ENCODE measurements around the gene CELF3.
A peak's percentile ranks its signal among the peaks of the same experiment; 100 is the strongest.
"Not testable (repeated sequence)": the region's sequence is repeated elsewhere in the genome, so short reads cannot be mapped to it uniquely, and the experiment has no call there.

The CELF3 gene

GRCh38 chr1:151716771-151717631, at the start of gene CELF3:
Gene CELF3, minus strand, starts transcription at chr1:151716803. Its CDS starts 783 bp downstream, at chr1:151716020.
- peak; percentile 49 to 93 (median 77) for DNase-seq
- intact Hi-C loops (cut with DNase I): loop anchor here (10.0 kb wide), 1 partner anchor 102 kb away; the partner anchor contains the start of gene SNX27

- DNase-seq: no peak
- intact Hi-C loops (cut with DNase I): no loop called here
Observed at GRCh38 chr1:151763990-151764389, 47.4 kb upstream of the CELF3 start.

DNA sequence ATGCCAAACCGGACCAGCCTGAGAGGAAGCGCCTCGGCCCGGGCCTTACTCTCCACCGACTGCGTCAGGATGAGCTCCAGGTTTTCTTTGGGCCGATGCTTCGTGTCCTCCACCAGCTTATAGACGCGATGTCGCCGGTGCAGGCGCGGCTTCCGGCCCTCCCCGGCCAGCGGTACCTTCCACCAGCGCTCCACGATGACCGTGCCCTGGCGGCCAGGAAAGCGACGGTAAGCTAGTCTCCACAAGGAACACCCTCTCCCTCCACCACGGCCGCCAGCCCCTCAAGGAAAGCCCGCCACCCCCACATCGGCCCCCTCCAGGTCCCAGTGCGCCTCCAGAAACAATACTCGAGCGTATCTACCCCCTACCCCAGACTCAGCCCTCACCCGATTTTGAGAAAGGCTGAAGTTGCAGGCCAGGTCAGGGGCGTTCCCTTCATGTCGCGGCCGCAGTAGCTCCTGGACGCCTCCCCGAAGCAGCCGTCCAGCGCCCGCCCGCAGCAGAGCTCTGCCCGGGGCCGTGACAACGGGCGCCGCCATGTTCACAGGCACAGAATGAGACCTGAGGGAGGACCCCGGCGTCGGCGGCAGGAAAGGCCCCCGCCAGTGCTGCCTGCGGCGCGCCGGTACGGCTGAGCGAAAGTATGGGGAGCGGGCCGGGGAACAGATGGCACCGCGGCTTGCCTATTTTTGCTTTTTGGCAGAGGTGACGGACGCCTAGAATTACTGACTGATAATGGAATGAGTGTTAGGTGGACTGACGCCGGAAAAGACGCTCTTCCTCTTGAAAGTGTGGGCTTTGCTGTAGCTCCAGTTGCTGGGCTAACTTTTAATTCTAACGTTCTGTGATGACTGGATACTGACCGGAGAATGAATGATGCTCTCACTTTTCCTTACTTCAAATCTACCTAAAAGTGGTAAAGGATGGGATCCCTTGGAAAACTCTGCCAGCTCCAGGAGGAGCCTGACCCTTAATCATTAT, 46.6 kb upstream of the CELF3 start, which contains the start of gene MRPL9:
MRPL9 (minus strand) TSS at position 556 of the 981 bp plus-strand sequence; CDS start at position 539, 17 bp downstream.
- intact Hi-C loops (cut with DNase I): no loop called here
- peak; percentile 77 to 95 (median 88) for DNase-seq

- intact Hi-C loops (cut with DNase I): no loop called here
- DNase-seq: no peak
Observed at GRCh38 chr1:151760597-151761385, 44.2 kb upstream of the CELF3 start.

DNA sequence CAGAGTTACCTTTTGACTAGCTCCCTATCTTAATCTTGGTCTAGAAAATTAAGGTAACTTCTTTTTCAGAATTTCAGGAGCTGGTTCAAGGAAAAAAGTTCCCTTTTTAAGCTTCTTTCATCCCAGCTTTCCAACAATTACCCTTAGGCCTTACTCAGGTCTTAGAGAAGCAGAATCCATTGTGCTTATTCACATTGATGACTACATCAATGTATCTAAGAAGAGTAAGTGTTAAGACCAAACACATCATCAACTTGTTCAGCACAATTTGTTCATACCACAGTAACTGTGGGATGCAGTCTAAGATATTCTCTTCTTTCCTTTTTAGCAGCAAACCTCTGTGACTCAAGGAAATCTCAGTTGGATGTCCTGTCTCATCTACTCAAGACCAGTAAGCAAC, 42.6 kb upstream of the CELF3 start:
- DNase-seq: no peak
- intact Hi-C loops (cut with DNase I): no loop called here

- intact Hi-C loops (cut with DNase I): no loop called here
- no peak for DNase-seq
Observed at GRCh38 chr1:151756291-151756690, 39.7 kb upstream of the CELF3 start.

GRCh38 chr1:151741516-151741915, 24.9 kb upstream of the CELF3 start:
- no peak for DNase-seq
- intact Hi-C loops (cut with DNase I): no loop called here

- no peak for DNase-seq
- intact Hi-C loops (cut with DNase I): loop anchor here (5.0 kb wide), 1 partner anchor 47 kb away; no protein-coding TSS in a partner anchor
Observed at GRCh38 chr1:151739590-151740355, 23.2 kb upstream of the CELF3 start.

DNA sequence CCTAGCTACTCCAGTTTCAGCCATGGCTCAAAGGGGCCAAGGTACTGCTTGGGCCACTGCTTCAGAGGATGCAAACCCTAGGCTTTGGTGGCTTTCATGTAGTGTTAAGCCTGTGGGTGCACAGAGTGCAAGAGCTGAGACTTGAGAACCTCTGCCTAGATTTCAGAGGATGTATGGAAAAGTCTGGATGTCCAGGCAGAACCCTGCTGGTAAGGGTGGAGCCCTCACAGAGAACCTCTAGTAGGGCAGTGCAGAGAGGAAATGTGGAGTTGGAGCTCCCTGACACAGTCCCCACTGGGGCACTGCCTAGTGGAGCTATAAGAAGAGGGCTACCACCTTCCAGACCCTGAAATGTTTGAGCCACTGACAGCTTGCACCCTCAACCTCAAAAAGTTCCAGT, 20.9 kb upstream of the CELF3 start:
- intact Hi-C loops (cut with DNase I): loop anchor here (5.0 kb wide), 1 partner anchor 45 kb away; no protein-coding TSS in a partner anchor

GRCh38 chr1:151737026-151737425, 20.4 kb upstream of the CELF3 start:
- intact Hi-C loops (cut with DNase I): loop anchor here (5.0 kb wide), 1 partner anchor 45 kb away; no protein-coding TSS in a partner anchor

More for the DNA sequence above, 20.9 kb upstream of the CELF3 start:
- no peak for DNase-seq

GRCh38 chr1:151733995-151734394, 17.4 kb upstream of the CELF3 start:
- not testable (repeated sequence) for DNase-seq
- intact Hi-C loops (cut with DNase I): loop anchor here (5.0 kb wide), 1 partner anchor 197 kb away; no protein-coding TSS in a partner anchor

More at GRCh38 chr1:151737026-151737425, 20.4 kb upstream of the CELF3 start:
- DNase-seq: no peak

- intact Hi-C loops (cut with DNase I): loop anchor here (5.0 kb wide), 1 partner anchor 196 kb away; no protein-coding TSS in a partner anchor
- DNase-seq: no peak
Observed at GRCh38 chr1:151733126-151733525, 16.5 kb upstream of the CELF3 start.

DNA sequence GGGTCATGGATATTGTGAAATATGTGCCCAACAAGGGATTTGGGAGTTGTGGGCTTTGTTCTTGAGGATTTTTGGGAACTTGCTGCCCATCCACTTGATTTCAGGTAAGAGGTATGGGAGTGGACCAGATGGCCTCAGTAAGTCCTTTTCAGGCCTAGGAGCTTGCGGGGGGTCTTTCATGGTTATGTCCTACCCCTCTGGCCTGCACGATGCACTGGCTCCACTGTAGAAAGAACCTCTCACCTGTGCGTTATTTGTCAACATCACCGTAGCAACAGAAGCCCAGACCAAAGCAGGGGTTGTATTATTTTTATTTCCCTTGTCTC, 13.3 kb upstream of the CELF3 start:
- intact Hi-C loops (cut with DNase I): loop anchor here (5.0 kb wide), 1 partner anchor 193 kb away; no protein-coding TSS in a partner anchor
- DNase-seq: peak in 1 of 42 donors; percentile 20

DNA sequence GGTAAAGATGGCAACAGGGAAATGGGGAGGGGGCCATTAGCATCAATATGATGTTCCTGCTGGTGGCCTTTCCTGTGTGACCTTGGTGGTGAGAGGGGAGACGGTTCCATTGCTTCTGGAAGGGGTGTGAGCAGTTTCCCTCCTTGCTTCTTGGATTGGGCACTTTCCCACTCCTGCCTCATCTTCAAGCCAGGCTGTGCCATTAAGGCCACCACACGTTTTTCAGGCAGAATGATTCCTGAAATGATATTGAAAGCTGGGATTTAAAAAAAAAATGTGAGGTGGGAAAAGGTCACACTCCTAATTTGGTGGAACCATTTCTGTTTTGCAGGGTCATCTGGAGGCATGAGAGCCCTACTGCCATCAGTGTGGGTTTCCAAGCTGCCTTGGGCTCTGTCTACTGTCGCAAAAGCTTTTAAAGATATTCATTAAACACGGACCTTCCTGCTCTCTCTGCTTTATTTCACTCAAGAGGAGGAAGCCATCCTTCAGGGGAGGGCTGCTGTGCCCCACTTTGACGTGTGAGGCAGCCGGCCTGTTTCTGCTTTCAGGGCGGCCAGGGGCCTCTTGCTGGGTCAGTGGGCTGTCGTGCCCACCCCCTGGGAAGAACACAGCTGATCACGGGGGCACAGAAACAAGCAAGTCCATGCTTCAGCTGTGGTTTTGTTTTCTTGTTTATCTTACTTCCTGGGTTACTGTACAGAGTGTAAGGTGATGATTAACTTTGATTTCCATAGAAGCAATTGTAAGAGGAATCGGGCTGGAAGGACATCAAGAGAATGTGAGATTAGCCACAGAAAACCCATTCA, 12.8 kb upstream of the CELF3 start:
- intact Hi-C loops (cut with DNase I): no loop called here
- peak in 2 of 42 donors; percentile 25 to 27 for DNase-seq

DNA sequence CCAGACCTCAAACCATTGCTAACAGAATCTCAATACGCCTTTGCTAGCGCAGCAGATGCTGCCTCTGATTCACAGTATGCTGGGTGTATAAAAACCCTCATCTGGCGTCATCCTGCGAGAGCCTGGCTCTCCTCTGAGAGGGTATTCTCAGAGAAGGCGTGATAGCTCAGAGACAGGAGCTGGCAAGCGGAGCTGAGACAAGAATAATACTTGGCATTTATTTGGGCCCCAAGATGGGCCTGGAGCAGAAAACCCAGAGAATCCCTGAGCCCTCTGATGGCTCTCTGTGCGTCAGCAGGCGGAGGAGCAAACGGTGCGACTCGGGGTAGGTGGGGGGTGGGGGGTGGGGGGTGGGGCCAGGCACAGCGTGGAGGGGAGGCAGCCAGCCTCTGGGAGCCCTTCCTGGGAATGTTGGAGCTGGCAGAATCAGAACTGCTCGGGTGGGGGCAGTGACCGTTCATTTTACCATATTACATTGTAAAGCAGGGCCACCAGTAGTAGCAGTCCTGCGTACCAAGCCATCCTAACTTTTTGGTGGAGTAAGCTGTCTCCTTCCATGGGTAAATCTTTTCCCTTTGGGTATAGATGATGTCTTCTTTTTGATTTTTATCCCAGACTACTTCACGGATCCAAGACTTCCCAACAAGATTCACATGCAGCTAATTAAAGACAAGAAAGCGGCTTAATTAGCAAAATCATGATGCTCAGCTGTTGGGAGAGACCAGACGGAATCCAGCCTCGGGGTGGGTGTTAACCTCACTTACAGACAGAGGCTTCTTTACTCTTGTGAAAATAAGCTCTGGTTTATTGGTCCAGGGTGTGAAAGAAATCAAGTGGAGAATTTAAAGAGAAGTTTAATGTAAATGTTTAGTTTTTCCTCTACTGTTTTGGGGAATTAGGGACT, 11.8 kb upstream of the CELF3 start:
- peak in 35 of 42 donors; percentile 24 to 87 (median 57) for DNase-seq
- intact Hi-C loops (cut with DNase I): no loop called here
